HepG2 (cell line): ENCODE measurements around the gene TMEM220. TPM values are rescaled to one million over a fixed set of nuclear protein-coding genes. Genes with fewer than 3 reads are reported as not detected.

Source experiments
- ATAC-seq: fragments of 200-7000 bp; cut with Tn5 transposase; 3 replicates; pipeline ENCODE4 v1.9.1; 2020; ENCODE audit warnings: mild to moderate bottlenecking, moderate library complexity
- BruUV-seq: library from RNA; stranded (reverse); fragments of 400-500 nt; replicated peaks from 2 replicates; lab custom pipeline; 2021; lab: Mats Ljungman, UMichigan
- CTCF ChIA-PET: fragments of 300-600 bp; formaldehyde crosslinking; extraction: SDS; loops from one replicate; lab custom pipeline; 2021; ENCODE audit warnings: low total read pairs, inconsistent platforms, low intra/inter-chr PET ratio; lab: Yijun Ruan, JAX
- POLR2A ChIA-PET: fragments of 350-600 bp; sonication (Branson Sonifier 250); formaldehyde crosslinking; loops from one replicate; lab custom pipeline; 2020; ENCODE audit warnings: antibody characterized with exemption, inconsistent platforms; lab: Yijun Ruan, JAX
- DNase-seq: peaks from one replicate; pipeline ENCODE4 v3.0.0-alpha.2; 2015; ENCODE audit warnings: low spot score
- FAIRE-seq: peaks from 3 replicates; lab custom pipeline; 2011; peaks lifted over from hg19 to GRCh38; lab: Jason Lieb, UNC
- H2AFZ ChIP-seq: one replicate; pipeline ENCODE4 v1.6.1; 2011; ENCODE audit warnings: low read length, inconsistent platforms
- H3K27ac ChIP-seq: fragments of 300-600 bp; 3 replicates; pipeline ENCODE4 v1.8.0; 2011; ENCODE audit warnings: mixed run types, mild to moderate bottlenecking, mixed read lengths, low read length, inconsistent platforms; ENCODE audit not compliant: insufficient read depth; ENCODE audit errors: extremely low read length
- H3K27me3 ChIP-seq, 2 experiments: fragments of 200-600 bp in 1 of 2; 2 replicates in 1 of 2; 3 replicates in 1 of 2; pipeline versions ENCODE4 v1.6.0 to v1.8.0; 2011; ENCODE audit warnings: low read length in 2 of 2, mild to moderate bottlenecking in 2 of 2, moderate library complexity in 2 of 2, inconsistent platforms in 1 of 2; ENCODE audit not compliant: insufficient read depth in 2 of 2, control insufficient read depth in 1 of 2
- H3K36me3 ChIP-seq, 2 experiments: fragments of 200-600 bp in 1 of 2; replicated peaks in 1 of 2; 2 replicates in 1 of 2; 3 replicates in 1 of 2; pipeline versions ENCODE4 v1.5.1 to v1.8.0; 2011; ENCODE audit warnings: low read length in 2 of 2, inconsistent platforms in 1 of 2; ENCODE audit not compliant: insufficient read depth in 2 of 2, control insufficient read depth in 1 of 2
- H3K4me1 ChIP-seq: 2 replicates; pipeline ENCODE4 v1.5.1; 2012; ENCODE audit warnings: low read length, inconsistent platforms; ENCODE audit not compliant: insufficient read depth
- H3K4me2 ChIP-seq: 2 replicates; pipeline ENCODE4 v1.6.0; 2011; ENCODE audit warnings: low read depth, low read length, inconsistent platforms
- H3K4me3 ChIP-seq, 3 experiments: fragments of 200-600 bp in 1 of 3; sonication (generic), shearing (Covaris generic) in 1 of 3; replicated peaks in 1 of 3; 2 replicates each; pipeline ENCODE4 v1.5.1; 2011 to 2016; ENCODE audit warnings: low read length in 3 of 3, inconsistent platforms in 2 of 3, low read depth in 2 of 3, mild to moderate bottlenecking in 2 of 3, control low read depth in 1 of 3, mixed read lengths in 1 of 3; ENCODE audit not compliant: insufficient read depth in 1 of 3
- H3K79me2 ChIP-seq: one replicate; pipeline ENCODE4 v1.6.1; 2011; ENCODE audit warnings: low read length, inconsistent platforms; ENCODE audit not compliant: insufficient read depth
- H3K9ac ChIP-seq: 2 replicates; pipeline ENCODE4 v1.6.0; 2011; ENCODE audit warnings: mild to moderate bottlenecking, low read depth, low read length, inconsistent platforms; ENCODE audit not compliant: insufficient read depth
- H3K9me3 ChIP-seq: 2 replicates; pipeline ENCODE4 v1.5.1; 2012; ENCODE audit warnings: mild to moderate bottlenecking, low read length
- H4K20me1 ChIP-seq: 2 replicates; pipeline ENCODE4 v1.6.0; 2011; ENCODE audit warnings: inconsistent platforms, mild to moderate bottlenecking, low read length, moderate library complexity; ENCODE audit not compliant: insufficient read depth
- MLXIP ChIP-seq: sonication (generic); formaldehyde crosslinking; IDR thresholded peaks from 2 replicates; pipeline ENCODE4 v1.9.0; 2021; ENCODE audit warnings: missing genetic modification reagents, borderline replicate concordance
- PAXIP1 ChIP-seq: sonication (generic); formaldehyde crosslinking; conservative IDR thresholded peaks from 2 replicates; pipeline ENCODE4 v1.4.0; 2020; ENCODE audit warnings: mild to moderate bottlenecking, missing genetic modification reagents, moderate library complexity
- WGBS: methylation state at CpG from one replicate; pipeline ENCODE4 v1.1.6; 2017; ENCODE audit warnings: low lambda C conversion rate; 5-methylcytosine and 5-hydroxymethylcytosine counted together
- in situ Hi-C: cut with HindIII; loops from 2 replicates; pipeline ENCODE4 v1.10.0; 2017; ENCODE audit warnings: low pct_unique_long_range_greater_than_20kb; ENCODE audit not compliant: extremely low pct_ligation_motif_present
- intact Hi-C: fragments of 100-400 bp; cut with micrococcal nuclease; formaldehyde crosslinking; loops from one replicate; pipeline ENCODE4 v1.10.0; 2022; ENCODE audit not compliant: unreplicated experiment
- polyA plus RNA-seq, 8 experiments: library from polyadenylated mRNA; depleted of rRNA in 3 of 8; stranded (reverse) in 7 of 8; unstranded in 1 of 8; fragments of >200 nt; fragmentation: Illumina TruSeq in 4 of 8; extraction: Trizol in 4 of 8; gene quantifications; 2 replicates each; pipeline versions ENCODE4 v1.2.1 to v1.2.3, GENCODE V29; 2011 to 2016; ENCODE audit warnings: low read depth in 4 of 8, missing spikeins in 1 of 8, mixed read lengths in 1 of 8; ENCODE audit not compliant: insufficient read depth in 1 of 8
- total RNA-seq, 5 experiments: library from RNA; depleted of rRNA; stranded (reverse); fragments of >200 nt; fragmentation: Illumina TruSeq; extraction: Trizol; gene quantifications; 2 replicates each; pipeline ENCODE4 v1.2.3, GENCODE V29; 2016; ENCODE audit warnings: low read depth in 1 of 5

TMEM220 gene
- total and polyA plus RNA-seq, 2 of the 13 experiments (the other 11 are each of a cell fraction or from before 2014, with no cell fraction given): 1.3 to 2.2 TPM

- DNase-seq (no peak), FAIRE-seq (no peak)
- CTCF ChIA-PET: no interaction called here
- no peaks in the 10 kb centered on the region for H3K36me3 ChIP-seq
- no TSS peak for BruUV-seq
- H3K4me2 ChIP-seq: no peak overlapping the region
- intact Hi-C loops: no loop called here
- H3K27me3 ChIP-seq: no peaks in the 10 kb centered on the region
- peaks cover 9% of the 10 kb centered on the region for H3K9me3 ChIP-seq
- peaks cover 29% of the 10 kb centered on the region for H3K4me1 ChIP-seq
- POLR2A ChIA-PET: no interaction called here
- no peak for TF ChIP-seq MLXIP (CRISPR knock-in tag)
- TF ChIP-seq PAXIP1 (CRISPR knock-in tag): no peak
- TF ChIP-seq, all 625 proteins: peak for 0
- no peak overlapping the region for H3K27ac ChIP-seq
- H3K79me2 ChIP-seq: no peaks in the 10 kb centered on the region
- no peak overlapping the region for H3K9ac ChIP-seq
- no peaks in the 10 kb centered on the region for H4K20me1 ChIP-seq
- H3K4me3 ChIP-seq: no peak overlapping the region
- no peak overlapping the region for H2AFZ ChIP-seq
- in situ Hi-C loops: no loop called here
- ATAC-seq: no peak
- 22% methylated on average over 2 of the region's 2 CpGs for WGBS
These were observed 46.6 kb upstream of the TMEM220 start for GRCh38 chr17:10776381-10776780.
